Caco-2 (cell line): ENCODE data around the gene KLLN. TPM values are rescaled to one million over a fixed set of nuclear protein-coding genes. Genes with fewer than 3 reads are reported as not detected.

Experiments used
- BruUV-seq: library from RNA; stranded (reverse); fragments of 400-500 nt; replicated peaks from 2 replicates; lab custom pipeline; 2021; lab: Mats Ljungman, UMichigan
- CTCF ChIA-PET: fragments of 300-600 bp; sonication (Branson Sonifier 250); formaldehyde crosslinking; loops from one replicate; lab custom pipeline; 2022; ENCODE audit warnings: antibody characterized with exemption; lab: Charles Lee
- POLR2A ChIA-PET: fragments of 300-600 bp; sonication (Branson Sonifier 250); formaldehyde crosslinking; loops from one replicate; lab custom pipeline; 2022; ENCODE audit warnings: antibody characterized with exemption; lab: Charles Lee
- DNase-seq, 2 experiments: peaks; one replicate each; pipeline versions ENCODE4 v3.0.0 to v3.0.0-alpha.2; 2020 to 2022
- H3K27me3 ChIP-seq: replicated peaks from 2 replicates; pipeline ENCODE4 v1.6.0; 2011; ENCODE audit warnings: low read length; ENCODE audit not compliant: control insufficient read depth, insufficient read depth
- H3K36me3 ChIP-seq: 2 replicates; pipeline ENCODE4 v1.5.1; 2011; ENCODE audit warnings: low read length; ENCODE audit not compliant: control insufficient read depth, insufficient read depth
- H3K4me1 ChIP-seq: fragments of 250-450 bp; sonication (Bioruptor Pico); 2 replicates; pipeline ENCODE4 v1.5.1; 2020; ENCODE audit warnings: mild to moderate bottlenecking
- H3K4me3 ChIP-seq: 2 replicates; pipeline ENCODE4 v1.5.1; 2011; ENCODE audit warnings: low read depth, mild to moderate bottlenecking, control low read depth, low read length
- H3K9me3 ChIP-seq: fragments of 250-450 bp; sonication (Bioruptor Pico); 2 replicates; pipeline ENCODE4 v1.5.1; 2020; ENCODE audit warnings: mild to moderate bottlenecking, moderate library complexity
- H3K27ac Mint-ChIP-seq: one replicate; pipeline ENCODE4 v1.8.0; 2022; ENCODE audit warnings: mixed read lengths; ENCODE audit not compliant: unreplicated experiment
- H3K27me3 Mint-ChIP-seq: one replicate; pipeline ENCODE4 v1.8.0; 2022; ENCODE audit warnings: mixed read lengths; ENCODE audit not compliant: insufficient read depth, unreplicated experiment
- H3K36me3 Mint-ChIP-seq: one replicate; pipeline ENCODE4 v1.8.0; 2022; ENCODE audit warnings: mild to moderate bottlenecking, mixed read lengths; ENCODE audit not compliant: insufficient read depth, unreplicated experiment
- H3K4me1 Mint-ChIP-seq: one replicate; pipeline ENCODE4 v1.8.0; 2022; ENCODE audit warnings: low read depth, mixed read lengths; ENCODE audit not compliant: unreplicated experiment
- H3K4me3 Mint-ChIP-seq: one replicate; pipeline ENCODE4 v1.8.0; 2022; ENCODE audit warnings: mild to moderate bottlenecking, moderate library complexity, mixed read lengths; ENCODE audit not compliant: unreplicated experiment
- H3K9me3 Mint-ChIP-seq: one replicate; pipeline ENCODE4 v1.8.0; 2022; ENCODE audit warnings: mixed read lengths; ENCODE audit not compliant: unreplicated experiment
- CTCF ChIP-seq, 2 experiments: fragments of 200-600 bp in 1 of 2; IDR thresholded peaks; 1 replicate in 1 of 2; 2 replicates in 1 of 2; pipeline versions ENCODE4 v1.5.1 to v1.8.0; 2011 to 2022; ENCODE audit warnings: antibody characterized with exemption in 1 of 2, control low read depth in 1 of 2, inconsistent platforms in 1 of 2, low read depth in 1 of 2, low read length in 1 of 2, mild to moderate bottlenecking in 1 of 2, moderate library complexity in 1 of 2; ENCODE audit not compliant: insufficient read depth in 1 of 2, severe bottlenecking in 1 of 2, unreplicated experiment in 1 of 2
- intact Hi-C: fragments of 100-400 bp; cut with micrococcal nuclease; formaldehyde crosslinking; loops from one replicate; pipeline ENCODE4 v1.10.0; 2022; ENCODE audit not compliant: unreplicated experiment
- total RNA-seq: library from RNA; stranded (reverse); gene quantifications from 2 replicates; pipeline ENCODE4 v1.2.3, GENCODE V29; 2022

KLLN gene
- total RNA-seq, 1 experiment from 2014 or later: 1.2 TPM

- ChIA-PET POLR2A (no interaction called here), CTCF (no interaction called here)
- no peaks in the 10 kb centered on the region for H3K27me3 ChIP-seq
- Mint-ChIP-seq H3K27me3 (no peaks in the 10 kb centered on the region), H3K4me1 (no peaks in the 10 kb centered on the region), H3K36me3 (no peaks in the 10 kb centered on the region), H3K9me3 (no peaks in the 10 kb centered on the region), H3K27ac (no peak overlapping the region), H3K4me3 (no peak overlapping the region)
- intact Hi-C loops: no loop called here
- no peaks in the 10 kb centered on the region for H3K36me3 ChIP-seq
- DNase-seq: no peak
- BruUV-seq: no TSS peak
- no peak overlapping the region for H3K4me3 ChIP-seq
- no peak for TF ChIP-seq CTCF (IDR thresholded peaks at IDR 0.05; ENCODE audit: insufficient read depth in 1 of 2, low read depth in 1 of 2, low read length in 1 of 2, severe bottlenecking in 1 of 2, unreplicated experiment in 1 of 2)
- H3K4me1 ChIP-seq: peaks cover 5% of the 10 kb centered on the region; the same call in 1 of the 2 replicates
- H3K9me3 ChIP-seq: no peaks in the 10 kb centered on the region
Observed at GRCh38 chr10:87826653-87827052, 36.7 kb downstream of the KLLN start.

DNA sequence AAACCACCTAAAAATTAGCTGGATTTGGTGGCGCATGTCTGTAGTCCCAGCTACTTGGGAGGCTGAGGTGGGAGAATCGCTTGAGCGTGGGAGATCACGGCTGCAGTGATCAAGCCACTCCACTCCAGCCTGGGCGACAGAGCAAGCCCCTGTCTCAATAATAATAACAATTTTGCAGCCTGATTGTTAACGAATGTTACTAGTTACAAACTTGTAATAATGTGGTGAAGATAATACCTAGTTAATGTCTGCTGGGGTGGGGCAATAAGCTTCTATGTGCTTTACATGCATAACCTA, 44.1 kb downstream of the KLLN start:
- Mint-ChIP-seq H3K27me3 (no peaks in the 10 kb centered on the region), H3K4me3 (peak overlapping the region; percentile 99), H3K4me1 (peaks cover 17% of the 10 kb centered on the region), H3K36me3 (peaks cover 5% of the 10 kb centered on the region), H3K27ac (no peak overlapping the region), H3K9me3 (no peaks in the 10 kb centered on the region)
- Histone ChIP-seq H3K4me1 (peaks cover 24% of the 10 kb centered on the region), H3K4me3 (peak overlapping the region; percentile 66), H3K27me3 (no peaks in the 10 kb centered on the region), H3K36me3 (no peaks in the 10 kb centered on the region), H3K9me3 (no peaks in the 10 kb centered on the region)
- POLR2A ChIA-PET: no interaction called here
- CTCF ChIA-PET: interaction anchor here (2.1 kb wide), 1 partner anchor 295 kb away, joined by 4 read pairs; no protein-coding TSS in a partner anchor
- no peak for DNase-seq
- intact Hi-C loops: loop anchor here (2.0 kb wide), 1 partner anchor 44 kb away; the partner anchor contains the start of genes KLLN and PTEN
- no peak for TF ChIP-seq CTCF (IDR thresholded peaks at IDR 0.05; ENCODE audit: insufficient read depth in 1 of 2, low read depth in 1 of 2, low read length in 1 of 2, severe bottlenecking in 1 of 2, unreplicated experiment in 1 of 2)
- no TSS peak for BruUV-seq

DNA sequence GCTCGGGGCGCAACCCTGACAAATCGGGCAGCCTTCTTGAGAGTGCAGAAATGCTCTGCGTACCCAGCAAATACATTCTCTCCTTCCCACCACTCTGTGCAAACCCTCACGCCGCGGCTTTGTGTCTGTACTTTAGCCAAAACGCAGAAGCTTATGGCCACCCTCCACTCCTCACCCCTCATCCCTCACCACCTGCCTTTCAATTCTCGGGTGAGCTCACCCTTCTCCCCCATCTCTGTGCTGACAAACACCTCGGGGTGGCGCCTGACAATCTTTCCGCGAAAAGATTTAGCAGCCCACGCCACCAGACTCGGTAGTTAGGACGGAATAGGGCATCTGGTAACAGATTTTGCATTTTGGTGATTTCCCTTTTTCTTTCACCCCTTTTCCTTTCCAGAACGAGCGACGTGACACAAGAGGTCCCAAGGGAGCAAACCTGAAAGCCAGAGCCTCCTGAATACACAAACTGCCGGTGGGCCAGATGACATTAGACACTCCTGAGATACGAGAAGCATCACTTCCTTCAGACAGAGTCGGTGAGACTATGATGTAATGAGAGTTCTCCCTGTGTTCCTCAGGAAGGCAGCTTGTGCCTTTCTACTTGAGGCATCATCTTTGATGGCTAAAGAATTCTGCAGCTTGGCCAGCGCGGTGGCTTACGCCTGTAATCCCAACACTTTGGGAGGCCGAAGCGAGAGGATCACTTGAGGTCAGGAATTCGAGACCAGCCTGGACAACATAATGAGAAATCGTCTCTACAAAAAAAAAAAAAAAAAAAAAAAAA, 44.6 kb downstream of the KLLN start:
- H3K4me3 Mint-ChIP-seq: peak overlapping the region; percentile 99
- peak overlapping the region; percentile 96 for H3K27ac Mint-ChIP-seq
- peaks cover 5% of the 10 kb centered on the region for H3K36me3 Mint-ChIP-seq
- H3K9me3 Mint-ChIP-seq: no peaks in the 10 kb centered on the region
- BruUV-seq: TSS peak; percentile 62
- no peaks in the 10 kb centered on the region for H3K9me3 ChIP-seq
- peak; percentile 36 to 46 for DNase-seq
- peaks cover 17% of the 10 kb centered on the region for H3K4me1 Mint-ChIP-seq
- H3K27me3 ChIP-seq: no peaks in the 10 kb centered on the region
- CTCF ChIA-PET: interaction anchor here (0.6 to 2.1 kb wide), 4 partner anchors 32 to 568 kb away, joined by 3 to 4 read pairs (median 4); partner anchors contain the start of genes KLLN and PTEN
- no peaks in the 10 kb centered on the region for H3K27me3 Mint-ChIP-seq
- peaks cover 24% of the 10 kb centered on the region for H3K4me1 ChIP-seq
- POLR2A ChIA-PET: interaction anchor here (1.0 to 1.8 kb wide), 2 partner anchors 23 to 43 kb away, joined by 4 to 15 read pairs; no protein-coding TSS in a partner anchor
- peak in 1 of 2 experiments; percentile 6 for TF ChIP-seq CTCF (IDR thresholded peaks at IDR 0.05; ENCODE audit: insufficient read depth in 1 of 2, low read depth in 1 of 2, low read length in 1 of 2, severe bottlenecking in 1 of 2, unreplicated experiment in 1 of 2)
- peak overlapping the region; percentile 66 for H3K4me3 ChIP-seq
- no peaks in the 10 kb centered on the region for H3K36me3 ChIP-seq
- intact Hi-C loops: loop anchor here (1.0 to 2.0 kb wide), 2 partner anchors 24 to 44 kb away; partner anchors contain the start of genes KLLN and PTEN
